NCI-H2196 treated with DMSO at 0.1 percent for 48 hours (cell line): Measurements from ENCODE around the gene TESK1.
"Not testable (repeated sequence)": the region's sequence is repeated elsewhere in the genome, so short reads cannot be mapped to it uniquely, and the experiment has no call there.

Experiments used
- DNase-seq: peaks from one replicate; lab custom pipeline; 2025; ENCODE audit not compliant: unreplicated experiment; lab: John Stamatoyannopoulos, UW

The TESK1 gene

GRCh38 chr9:35579659-35580227 lies 25.3 kb upstream of the TESK1 start:
- DNase-seq, result not testable (repeated sequence)

GRCh38 chr9:35583521-35583920 lies 21.5 kb upstream of the TESK1 start:
- not testable (repeated sequence) for DNase-seq

GRCh38 chr9:35584681-35585080 lies 20.4 kb upstream of the TESK1 start:
- DNase-seq, result not testable (repeated sequence)

- DNase-seq, result not testable (repeated sequence)
These were observed 16.6 kb upstream of the TESK1 start for GRCh38 chr9:35588506-35588905.

- no peak for DNase-seq
These were observed 11.5 kb upstream of the TESK1 start for GRCh38 chr9:35593581-35593980.

GRCh38 chr9:35594471-35594870 lies 10.6 kb upstream of the TESK1 start:
- DNase-seq, result no peak

- not testable (repeated sequence) for DNase-seq
These were observed 8.2 kb upstream of the TESK1 start for GRCh38 chr9:35596907-35597306.

- peak; percentile 4 for DNase-seq
These were observed 6.0 kb upstream of the TESK1 start for GRCh38 chr9:35598866-35599590.

- DNase-seq, result no peak
These were observed 5.1 kb upstream of the TESK1 start for GRCh38 chr9:35599763-35600604.

- peak; percentile 49 for DNase-seq
These were observed 1.5 kb upstream of the TESK1 start for GRCh38 chr9:35603506-35603985.

GRCh38 chr9:35603986-35604577 lies 980 bp upstream of the TESK1 start:
- DNase-seq, result peak; percentile 99

GRCh38 chr9:35605351-35606137 lies 482 bp downstream of the TESK1 start:
- DNase-seq, result no peak

GRCh38 chr9:35606138-35606504 lies 1.1 kb downstream of the TESK1 start:
- no peak for DNase-seq

GRCh38 chr9:35606726-35607125 lies 1.7 kb downstream of the TESK1 start:
- no peak for DNase-seq

- no peak for DNase-seq
These were observed 3.2 kb downstream of the TESK1 start for GRCh38 chr9:35608221-35608620.

GRCh38 chr9:35609001-35609819 lies 4.1 kb downstream of the TESK1 start:
- DNase-seq, result no peak

GRCh38 chr9:35609820-35610163 lies 4.7 kb downstream of the TESK1 start:
- DNase-seq, result no peak

- DNase-seq, result no peak
These were observed 6.3 kb downstream of the TESK1 start for GRCh38 chr9:35611230-35611797.

- not testable (repeated sequence) for DNase-seq
These were observed 7.0 kb downstream of the TESK1 start for GRCh38 chr9:35612066-35612465.

- DNase-seq, result no peak
These were observed 7.8 kb downstream of the TESK1 start for GRCh38 chr9:35612843-35613242.
